ENCODE results near the gene RBBP5.

GRCh38 chr1:205043866-205044265 lies 77.9 kb downstream of the RBBP5 start:
- TF ChIP-seq CTCF (conservative IDR thresholded peaks at IDR 0.05; ENCODE audit: low read depth in 2 of 2), result no peak
- no peak for TF ChIP-seq EZH2phosphoT487 (IDR thresholded peaks at IDR 0.05; ENCODE audit: unreplicated experiment)
- no peak for TF ChIP-seq ZNF114 (CRISPR knock-in tag; IDR thresholded peaks at IDR 0.05)
- no peak for TF ChIP-seq REST (IDR thresholded peaks at IDR 0.05; ENCODE audit: unreplicated experiment)
